HCT116 (cell line): ENCODE data around the gene TNFRSF8. TPM values are rescaled to one million over a fixed set of nuclear protein-coding genes. Genes with fewer than 3 reads are reported as not detected.

Experiments
- ATAC-seq: fragments of 200-7000 bp; cut with Tn5 transposase; 2 replicates; pipeline ENCODE4 v1.9.1; 2020; ENCODE audit warnings: mild to moderate bottlenecking, moderate library complexity
- BruUV-seq: library from RNA; stranded (reverse); fragments of 400-500 nt; replicated peaks from 2 replicates; lab custom pipeline; 2021; lab: Mats Ljungman, UMichigan
- CTCF ChIA-PET: fragments of 300-600 bp; sonication (Branson Sonifier 250); formaldehyde crosslinking; loops from one replicate; lab custom pipeline; 2021; ENCODE audit warnings: antibody characterized with exemption; lab: Charles Lee
- POLR2A ChIA-PET: fragments of 300-600, 350-600 bp; sonication (Branson Sonifier 250); formaldehyde crosslinking; loops from one replicate; lab custom pipeline; 2021; ENCODE audit warnings: antibody characterized with exemption; lab: Charles Lee
- RAD21 ChIA-PET, 2 experiments: fragments of 300-600 bp; sonication (Branson Sonifier 250); formaldehyde crosslinking; loops; one replicate each; lab custom pipeline; 2023; ENCODE audit warnings: low total read pairs in 2 of 2; ENCODE audit not compliant: uncharacterized antibody in 2 of 2, unreplicated experiment in 2 of 2, low non-redundant PET in 1 of 2; lab: Charles Lee
- DNase-seq: peaks from one replicate; pipeline ENCODE4 v3.0.0-alpha.2; 2010; ENCODE audit warnings: low read depth, low spot score
- H2AFZ ChIP-seq: fragments of 200-600 bp; shearing (Covaris generic), sonication (generic); 2 replicates; pipeline ENCODE4 v1.6.1; 2017; ENCODE audit warnings: low read depth, mixed run types, mixed read lengths, antibody characterized with exemption, low read length; ENCODE audit not compliant: poor library complexity, severe bottlenecking
- H3K27ac ChIP-seq: 2 replicates; pipeline ENCODE4 v1.5.1; 2012; ENCODE audit warnings: low read depth, low read length
- H3K27me3 ChIP-seq: fragments of 200-600 bp; sonication (generic); 2 replicates; pipeline ENCODE4 v1.6.1; 2016; ENCODE audit warnings: mixed run types, low read length, mixed read lengths; ENCODE audit not compliant: insufficient read depth
- H3K36me3 ChIP-seq, 2 experiments: fragments of 200-500 bp in 1 of 2; fragments of 200-600 bp in 1 of 2; sonication (Bioruptor generic) in 1 of 2; sonication (generic) in 1 of 2; 2 replicates each; pipeline versions ENCODE4 v1.5.1 to v1.6.1; 2014 to 2016; ENCODE audit warnings: low read length in 2 of 2, inconsistent platforms in 1 of 2, mixed read lengths in 1 of 2, mixed run types in 1 of 2; ENCODE audit not compliant: insufficient read depth in 2 of 2, control insufficient read depth in 1 of 2
- H3K4me1 ChIP-seq, 2 experiments: fragments of 200-600 bp in 1 of 2; sonication (generic) in 1 of 2; 2 replicates each; pipeline versions ENCODE4 v1.5.1 to v1.6.1; 2012 to 2017; ENCODE audit warnings: low read length in 2 of 2, inconsistent platforms in 1 of 2, mild to moderate bottlenecking in 1 of 2, mixed read lengths in 1 of 2, mixed run types in 1 of 2, moderate library complexity in 1 of 2; ENCODE audit not compliant: insufficient read depth in 2 of 2, control insufficient read depth in 1 of 2
- H3K4me2 ChIP-seq: fragments of 200-600 bp; sonication (generic); 2 replicates; pipeline ENCODE4 v1.6.1; 2017; ENCODE audit warnings: mixed run types, low read length, mixed read lengths
- H3K4me3 ChIP-seq, 2 experiments: fragments of 200-600 bp in 1 of 2; sonication (generic) in 1 of 2; replicated peaks in 1 of 2; 2 replicates each; pipeline ENCODE4 v1.5.1; 2011 to 2016; ENCODE audit warnings: low read length in 2 of 2, control low read depth in 1 of 2, low read depth in 1 of 2, mild to moderate bottlenecking in 1 of 2, mixed read lengths in 1 of 2, mixed run types in 1 of 2
- H3K79me2 ChIP-seq: fragments of 200-600 bp; sonication (generic); 2 replicates; pipeline ENCODE4 v1.6.1; 2017; ENCODE audit warnings: mild to moderate bottlenecking, mixed run types, low read length, moderate library complexity, mixed read lengths; ENCODE audit not compliant: insufficient read depth
- H3K9ac ChIP-seq: fragments of 200-600 bp; sonication (generic); 2 replicates; pipeline ENCODE4 v1.6.1; 2016; ENCODE audit warnings: low read length, mixed read lengths
- H3K9me2 ChIP-seq: fragments of 200-600 bp; sonication (generic), shearing (Covaris generic); 2 replicates; pipeline ENCODE4 v1.6.1; 2017; ENCODE audit warnings: mixed run types, mild to moderate bottlenecking, moderate library complexity; ENCODE audit not compliant: insufficient read depth
- H3K9me3 ChIP-seq, 2 experiments: fragments of 200-500 bp in 1 of 2; fragments of 200-600 bp in 1 of 2; sonication (Bioruptor generic) in 1 of 2; sonication (generic) in 1 of 2; 2 replicates each; pipeline ENCODE4 v1.6.1; 2014 to 2017; ENCODE audit warnings: low read length in 2 of 2, mixed read lengths in 2 of 2, inconsistent platforms in 1 of 2, low read depth in 1 of 2, mild to moderate bottlenecking in 1 of 2, mixed run types in 1 of 2, moderate library complexity in 1 of 2; ENCODE audit not compliant: control insufficient read depth in 1 of 2, insufficient read depth in 1 of 2
- H4K20me1 ChIP-seq: fragments of 200-600 bp; sonication (generic), shearing (Covaris generic); 2 replicates; pipeline ENCODE4 v1.6.1; 2017; ENCODE audit warnings: mixed run types, mild to moderate bottlenecking, moderate library complexity; ENCODE audit not compliant: insufficient read depth
- CBX3 ChIP-seq: IDR thresholded peaks from 2 replicates; pipeline ENCODE4 v1.6.1; 2012; ENCODE audit warnings: low read depth
- CEBPB ChIP-seq: IDR thresholded peaks from 2 replicates; pipeline ENCODE4 v1.6.1; 2012; ENCODE audit warnings: low read depth
- CTCF ChIP-seq, 3 experiments: fragments of 200-600 bp in 1 of 3; sonication (generic) in 1 of 3; IDR thresholded peaks in 2 of 3; conservative IDR thresholded peaks in 1 of 3; 2 replicates each; pipeline ENCODE4 v1.5.1; 2012 to 2017; ENCODE audit warnings: low read depth in 2 of 3, low read length in 2 of 3, antibody characterized with exemption in 1 of 3, borderline replicate concordance in 1 of 3, control low read depth in 1 of 3, mild to moderate bottlenecking in 1 of 3, mixed read lengths in 1 of 3, mixed run types in 1 of 3, moderate library complexity in 1 of 3; ENCODE audit not compliant: insufficient read depth in 1 of 3
- EGR1 ChIP-seq: IDR thresholded peaks from 2 replicates; pipeline ENCODE4 v1.6.1; 2012; ENCODE audit warnings: low read depth
- ELF1 ChIP-seq: IDR thresholded peaks from 2 replicates; pipeline ENCODE4 v1.6.1; 2012; ENCODE audit warnings: low read depth, borderline replicate concordance
- EZH2phosphoT487 ChIP-seq: fragments of 200-600 bp; IDR thresholded peaks from 2 replicates; pipeline ENCODE4 v1.6.1; 2018; ENCODE audit warnings: antibody characterized with exemption, borderline replicate concordance
- FOSL1 ChIP-seq: IDR thresholded peaks from 2 replicates; pipeline ENCODE4 v1.6.1; 2012; ENCODE audit warnings: low read depth
- MAX ChIP-seq: IDR thresholded peaks from 2 replicates; pipeline ENCODE4 v1.6.1; 2012
- POLR2A ChIP-seq: IDR thresholded peaks from 2 replicates; pipeline ENCODE4 v1.7.0; 2011; ENCODE audit warnings: borderline replicate concordance; ENCODE audit not compliant: insufficient read depth, insufficient read length; ENCODE audit errors: extremely low read depth
- POLR2AphosphoS5 ChIP-seq: IDR thresholded peaks from 2 replicates; pipeline ENCODE4 v1.6.1; 2011; ENCODE audit warnings: mild to moderate bottlenecking, low read depth, low read length, moderate library complexity
- RAD21 ChIP-seq: IDR thresholded peaks from 2 replicates; pipeline ENCODE4 v1.6.1; 2012; ENCODE audit warnings: low read depth, mild to moderate bottlenecking
- REST ChIP-seq: IDR thresholded peaks from 2 replicates; pipeline ENCODE4 v1.6.1; 2012; ENCODE audit warnings: low read depth
- SIN3A ChIP-seq: IDR thresholded peaks from 2 replicates; pipeline ENCODE4 v1.6.1; 2012; ENCODE audit warnings: low read depth
- SP1 ChIP-seq: IDR thresholded peaks from 2 replicates; pipeline ENCODE4 v1.6.1; 2012; ENCODE audit warnings: low read depth
- SRF ChIP-seq: IDR thresholded peaks from 2 replicates; pipeline ENCODE4 v1.6.1; 2012; ENCODE audit warnings: low read depth
- TCF7L2 ChIP-seq: IDR thresholded peaks from 2 replicates; pipeline ENCODE4 v1.7.0; 2011; ENCODE audit warnings: borderline replicate concordance, inconsistent platforms; ENCODE audit not compliant: insufficient read depth, insufficient read length; ENCODE audit errors: extremely low read depth
- ZBTB33 ChIP-seq: IDR thresholded peaks from 2 replicates; pipeline ENCODE4 v1.6.1; 2011; ENCODE audit warnings: mild to moderate bottlenecking, low read length, moderate library complexity; ENCODE audit not compliant: insufficient replicate concordance; ENCODE audit errors: extremely low read depth
- ZFX ChIP-seq: fragments of 450-650 bp; IDR thresholded peaks from 2 replicates; pipeline ENCODE4 v1.6.1; 2017
- ZNF274 ChIP-seq: fragments of 200-500 bp; sonication (Bioruptor generic); IDR thresholded peaks from 2 replicates; pipeline ENCODE4 v1.6.1; 2014; ENCODE audit warnings: mild to moderate bottlenecking, low read depth, low read length, inconsistent platforms
- intact Hi-C: fragments of 100-400 bp; cut with micrococcal nuclease; formaldehyde crosslinking; loops from 2 replicates; pipeline ENCODE4 v1.10.0; 2022
- total RNA-seq: library from RNA; stranded (reverse); gene quantifications from one replicate; pipeline ENCODE4 v1.2.1, GENCODE V29; 2021; ENCODE audit not compliant: unreplicated experiment

The TNFRSF8 gene
- total RNA-seq, 1 experiment from 2014 or later = 0.17 TPM

GRCh38 chr1:12148958-12149790 is 86.1 kb downstream of the TNFRSF8 start:
- H3K36me3 ChIP-seq = no peaks in the 10 kb centered on the region
- H3K4me3 ChIP-seq = no peak overlapping the region
- DNase-seq (no peak), ATAC-seq (no peak)
- no peaks in the 10 kb centered on the region for H3K9me2 ChIP-seq
- H4K20me1 ChIP-seq = no peaks in the 10 kb centered on the region
- no peaks in the 10 kb centered on the region for H3K79me2 ChIP-seq
- H2AFZ ChIP-seq = no peak overlapping the region
- RAD21 ChIA-PET = no interaction called here
- CTCF ChIA-PET = no interaction called here
- peaks cover 0 to 4% of the 10 kb centered on the region in 2 experiments; a peak in 1 of 4 replicates for H3K9me3 ChIP-seq
- H3K4me1 ChIP-seq = peaks cover 19 to 42% of the 10 kb centered on the region in 2 experiments; a peak in 3 of 4 replicates
- H3K4me2 ChIP-seq = peak overlapping the region; percentile 50; the same call in 1 of the 2 replicates
- POLR2A ChIA-PET = interaction anchor here (1.0 to 1.6 kb wide), 2 partner anchors 9 to 48 kb away, joined by 4 read pairs; no protein-coding TSS in a partner anchor
- H3K27me3 ChIP-seq = no peaks in the 10 kb centered on the region
- no peak overlapping the region for H3K9ac ChIP-seq
- TF ChIP-seq CBX3 (no peak), MAX (no peak), ZNF274 (no peak), POLR2AphosphoS5 (no peak), SRF (no peak), ELF1 (no peak), ZFX (no peak), POLR2A (no peak), RAD21 (no peak), EZH2phosphoT487 (no peak), ZBTB33 (no peak), CTCF (IDR thresholded peaks at IDR 0.05 in 2 of 3, conservative IDR thresholded peaks at IDR 0.05 in 1 of 3; ENCODE audit: borderline replicate concordance in 1 of 3, insufficient read depth in 1 of 3, low read depth in 2 of 3, low read length in 2 of 3) (no peak), EGR1 (no peak), REST (no peak), TCF7L2 (no peak), SIN3A (no peak), FOSL1 (no peak), CEBPB (no peak), SP1 (no peak)
- intact Hi-C loops = no loop called here
- H3K27ac ChIP-seq = no peak overlapping the region
- no TSS peak for BruUV-seq
